OCI-LY7 (cell line): ENCODE measurements around the gene IL2RA. TPM values are rescaled to one million over a fixed set of nuclear protein-coding genes. Genes with fewer than 3 reads are reported as not detected.
"Not testable (repeated sequence)": the region's sequence is repeated elsewhere in the genome, so short reads cannot be mapped to it uniquely, and the experiment has no call there.

Experiments used
- BruUV-seq: library from RNA; stranded (reverse); fragments of 400-500 nt; replicated peaks from 2 replicates; lab custom pipeline; 2021; lab: Mats Ljungman, UMichigan
- CTCF ChIA-PET: fragments of 300-600 bp; sonication (Branson Sonifier 250); formaldehyde crosslinking; loops from one replicate; lab custom pipeline; 2022; ENCODE audit warnings: antibody characterized with exemption; ENCODE audit not compliant: unreplicated experiment; lab: Charles Lee
- POLR2A ChIA-PET: fragments of 300-600 bp; sonication (Branson Sonifier 250); formaldehyde crosslinking; loops from one replicate; lab custom pipeline; 2022; ENCODE audit warnings: antibody characterized with exemption; lab: Charles Lee
- DNase-seq: peaks from one replicate; pipeline ENCODE4 v3.0.0-alpha.2; 2015; ENCODE audit warnings: low spot score
- H2AFZ ChIP-seq: fragments of 200-600 bp; sonication (generic), shearing (Covaris generic); 2 replicates; pipeline ENCODE4 v1.6.1; 2014; ENCODE audit warnings: mild to moderate bottlenecking, antibody characterized with exemption, low read length, moderate library complexity
- H3K27ac ChIP-seq: fragments of 200-600 bp; sonication (generic); 2 replicates; pipeline ENCODE4 v1.5.1; 2014; ENCODE audit warnings: mixed run types, low read depth, mild to moderate bottlenecking, moderate library complexity, low read length, inconsistent platforms; ENCODE audit not compliant: poor library complexity, severe bottlenecking
- H3K36me3 ChIP-seq: fragments of 200-600 bp; sonication (generic); 2 replicates; pipeline ENCODE4 v1.6.1; 2014; ENCODE audit warnings: mild to moderate bottlenecking, antibody characterized with exemption, low read length, moderate library complexity, mixed read lengths; ENCODE audit not compliant: insufficient read depth
- H3K4me1 ChIP-seq: fragments of 200-600 bp; sonication (generic); 2 replicates; pipeline ENCODE4 v1.5.1; 2014; ENCODE audit warnings: mild to moderate bottlenecking, low read length; ENCODE audit not compliant: insufficient read depth, poor library complexity, severe bottlenecking
- H3K4me2 ChIP-seq: fragments of 200-600 bp; sonication (generic); 2 replicates; pipeline ENCODE4 v1.6.1; 2014; ENCODE audit warnings: mild to moderate bottlenecking, low read length
- H3K4me3 ChIP-seq: fragments of 200-600 bp; sonication (generic); 2 replicates; pipeline ENCODE4 v1.5.1; 2014; ENCODE audit warnings: mild to moderate bottlenecking, low read depth, low read length; ENCODE audit not compliant: poor library complexity, severe bottlenecking
- H3K79me2 ChIP-seq: fragments of 200-600 bp; sonication (generic); 2 replicates; pipeline ENCODE4 v1.6.1; 2016; ENCODE audit warnings: low read depth, mild to moderate bottlenecking, low read length, moderate library complexity, mixed read lengths; ENCODE audit not compliant: insufficient read depth
- H3K9me2 ChIP-seq: fragments of 200-600 bp; sonication (generic); 2 replicates; pipeline ENCODE4 v1.6.1; 2016; ENCODE audit warnings: mild to moderate bottlenecking, low read length, mixed read lengths; ENCODE audit not compliant: insufficient read depth
- H3K9me3 ChIP-seq: fragments of 200-600 bp; sonication (generic); 2 replicates; pipeline ENCODE4 v1.6.1; 2014; ENCODE audit warnings: mild to moderate bottlenecking, mixed run types, low read length, mixed read lengths
- H4K20me1 ChIP-seq: fragments of 200-600 bp; sonication (generic); 2 replicates; pipeline ENCODE4 v1.6.1; 2014; ENCODE audit warnings: mild to moderate bottlenecking, antibody characterized with exemption, low read length, moderate library complexity, mixed read lengths; ENCODE audit not compliant: insufficient read depth
- CTCF ChIP-seq: fragments of 200-600 bp; sonication (generic); conservative IDR thresholded peaks from 2 replicates; pipeline ENCODE4 v1.5.1; 2014; ENCODE audit warnings: mild to moderate bottlenecking, antibody characterized with exemption, low read length, moderate library complexity, mixed read lengths
- EZH2phosphoT487 ChIP-seq: fragments of 200-600 bp; sonication (generic); IDR thresholded peaks from 2 replicates; pipeline ENCODE4 v1.6.1; 2018; ENCODE audit warnings: low read depth, borderline replicate concordance, mild to moderate bottlenecking, mixed run types, antibody characterized with exemption, low read length, moderate library complexity, mixed read lengths
- intact Hi-C: fragments of 100-400 bp; cut with micrococcal nuclease; formaldehyde crosslinking; loops from one replicate; pipeline ENCODE4 v1.10.0; 2022; ENCODE audit not compliant: unreplicated experiment
- total RNA-seq, 2 experiments: library from RNA; depleted of rRNA in 1 of 2; stranded (reverse); fragments of >200 nt in 1 of 2; shearing (Covaris generic) in 1 of 2; gene quantifications; 2 replicates each; pipeline ENCODE4 v1.2.3, GENCODE V29; 2014 to 2022

IL2RA gene
- total RNA-seq, 2 experiments from 2014 or later, result 22.3 to 24.0 TPM

- ChIA-PET POLR2A (interaction anchor here (0.7 to 1.0 kb wide), 3 partner anchors 13 to 133 kb away, joined by 3 to 4 read pairs (median 3); no protein-coding TSS in a partner anchor), CTCF (interaction anchor here (0.6 kb wide), 1 partner anchor 78 kb away, joined by 3 read pairs; no protein-coding TSS in a partner anchor)
- no TSS peak for BruUV-seq
- intact Hi-C loops, result no loop called here
- TF ChIP-seq EZH2phosphoT487 (no peak), CTCF (no peak)
- no peaks in the 10 kb centered on the region for H3K9me2 ChIP-seq
- no peaks in the 10 kb centered on the region for H3K79me2 ChIP-seq
- H2AFZ ChIP-seq, result no peak overlapping the region
- peaks cover 11% of the 10 kb centered on the region; the same call in 1 of the 2 replicates for H3K9me3 ChIP-seq
- H4K20me1 ChIP-seq, result no peaks in the 10 kb centered on the region
- H3K27ac ChIP-seq, result no peak overlapping the region
- no peak overlapping the region for H3K4me2 ChIP-seq
- no peaks in the 10 kb centered on the region for H3K36me3 ChIP-seq
- H3K4me3 ChIP-seq, result no peak overlapping the region
- no peaks in the 10 kb centered on the region for H3K4me1 ChIP-seq
- DNase-seq, result no peak
These were observed 55.6 kb downstream of the IL2RA start for GRCh38 chr10:6006546-6006945.

DNA sequence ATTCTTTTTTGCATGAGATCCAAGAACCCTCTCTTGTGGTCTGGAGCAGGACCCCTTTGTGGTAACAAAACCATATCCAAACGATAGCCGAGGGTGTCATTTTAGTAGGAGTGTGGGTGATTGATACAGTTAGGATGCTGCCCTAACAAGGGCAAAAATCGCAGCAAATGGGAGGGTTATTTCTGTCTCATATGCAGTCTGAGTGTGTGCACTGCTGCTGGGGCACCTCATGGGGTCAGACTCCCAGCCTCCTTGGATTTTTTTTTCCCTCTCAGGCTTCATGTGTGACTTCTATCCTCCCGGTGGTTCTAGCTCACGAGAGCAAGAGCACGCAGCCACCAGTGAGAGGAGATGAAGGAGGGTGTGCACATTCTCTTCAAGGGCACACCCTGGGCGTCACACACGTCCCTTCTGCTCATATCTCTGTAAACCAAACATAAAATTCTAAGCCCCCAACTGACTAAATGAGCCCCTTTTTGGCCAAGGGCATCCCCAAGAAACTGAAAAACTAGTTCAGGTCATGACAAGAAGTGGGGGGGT, 56.2 kb downstream of the IL2RA start:
- Histone ChIP-seq H3K4me3 (no peak overlapping the region), H3K79me2 (no peaks in the 10 kb centered on the region), H3K9me3 (peaks cover 11% of the 10 kb centered on the region; the same call in 1 of the 2 replicates), H3K4me2 (no peak overlapping the region), H3K27ac (no peak overlapping the region), H3K36me3 (no peaks in the 10 kb centered on the region), H4K20me1 (no peaks in the 10 kb centered on the region), H2AFZ (no peak overlapping the region), H3K4me1 (no peaks in the 10 kb centered on the region), H3K9me2 (no peaks in the 10 kb centered on the region)
- POLR2A ChIA-PET, result no interaction called here
- intact Hi-C loops, result no loop called here
- no TSS peak for BruUV-seq
- DNase-seq, result no peak
- TF ChIP-seq CTCF (no peak), EZH2phosphoT487 (no peak)
- CTCF ChIA-PET, result no interaction called here

- H3K27ac ChIP-seq, CTCF ChIA-PET: not testable (repeated sequence)
These were observed 56.9 kb downstream of the IL2RA start for GRCh38 chr10:6005161-6005804.

More at GRCh38 chr10:6005161-6005804, 56.9 kb downstream of the IL2RA start:
- H3K4me2 ChIP-seq, H3K79me2 ChIP-seq, H4K20me1 ChIP-seq, H3K4me3 ChIP-seq, H2AFZ ChIP-seq, H3K4me1 ChIP-seq, H3K36me3 ChIP-seq, POLR2A ChIA-PET, intact Hi-C loops, H3K9me2 ChIP-seq, DNase-seq, BruUV-seq: not testable (repeated sequence)
- peaks cover 11% of the 10 kb centered on the region; the same call in 1 of the 2 replicates for H3K9me3 ChIP-seq
